OCI-LY3 (cell line): Measurements from ENCODE around the gene CMIP.

Source experiments
- H2AFZ ChIP-seq: fragments of 200-600, 300-600 bp; shearing (Covaris generic); 2 replicates; pipeline ENCODE4 v1.6.0; 2014; ENCODE audit warnings: antibody characterized with exemption, low read depth, low read length
- H3K27ac ChIP-seq: fragments of 200-600, 300-600 bp; sonication (generic); 2 replicates; pipeline ENCODE4 v1.5.1; 2014; ENCODE audit warnings: mild to moderate bottlenecking, low read length, moderate library complexity, mixed read lengths
- H3K27me3 ChIP-seq: fragments of 200-600, 300-600 bp; sonication (generic); 2 replicates; pipeline ENCODE4 v1.6.1; 2014; ENCODE audit warnings: low read depth, low read length, mixed read lengths
- H3K36me3 ChIP-seq: fragments of 200-600, 300-600 bp; sonication (generic); replicated peaks from 2 replicates; pipeline ENCODE3; 2014; ENCODE audit warnings: low read depth, low read length, mixed read lengths
- H3K4me1 ChIP-seq: fragments of 300-600, 200-600 bp; sonication (generic); 2 replicates; pipeline ENCODE4 v1.6.1; 2014; ENCODE audit warnings: low read length, mixed read lengths
- H3K4me2 ChIP-seq: fragments of 200-600, 300-600 bp; sonication (generic); 2 replicates; pipeline ENCODE4 v1.6.1; 2014; ENCODE audit warnings: low read length, mixed read lengths
- H3K4me3 ChIP-seq: fragments of 300-600, 200-600 bp; sonication (generic); 2 replicates; pipeline ENCODE4 v1.5.1; 2014; ENCODE audit warnings: antibody characterized with exemption, mild to moderate bottlenecking, low read length, moderate library complexity
- H3K79me2 ChIP-seq: fragments of 300-600, 200-600 bp; shearing (Covaris generic); 2 replicates; pipeline ENCODE4 v1.6.1; 2014; ENCODE audit warnings: mild to moderate bottlenecking, low read length, mixed read lengths
- H3K9ac ChIP-seq: fragments of 300-600, 200-600 bp; shearing (Covaris generic); 2 replicates; pipeline ENCODE4 v1.6.0; 2014; ENCODE audit warnings: mild to moderate bottlenecking, low read length, moderate library complexity
- H3K9me3 ChIP-seq: fragments of 200-600, 300-600 bp; shearing (Covaris generic); 2 replicates; pipeline ENCODE4 v1.6.1; 2014; ENCODE audit warnings: low read length, mixed read lengths; ENCODE audit not compliant: insufficient read depth
- H4K20me1 ChIP-seq: fragments of 200-600, 300-600 bp; sonication (generic); 2 replicates; pipeline ENCODE4 v1.6.1; 2016; ENCODE audit warnings: low read length, mixed read lengths; ENCODE audit not compliant: insufficient read depth
- CTCF ChIP-seq: fragments of 200-600, 300-600 bp; sonication (generic); IDR thresholded peaks from 2 replicates; pipeline ENCODE4 v1.5.1; 2014; ENCODE audit warnings: antibody characterized with exemption, low read length, low read depth
- EZH2phosphoT487 ChIP-seq: fragments of 200-600 bp; shearing (Covaris generic); IDR thresholded peaks from 2 replicates; pipeline ENCODE4 v1.6.1; 2018; ENCODE audit warnings: antibody characterized with exemption, mixed run types, low read depth

Gene CMIP

GRCh38 chr16:81472391-81472790 lies 27.8 kb downstream of the CMIP start:
- H3K4me1 ChIP-seq: peaks cover 29% of the 10 kb centered on the region
- no peak overlapping the region for H3K9ac ChIP-seq
- H3K36me3 ChIP-seq: peaks cover 25% of the 10 kb centered on the region
- no peak overlapping the region for H3K4me2 ChIP-seq
- H3K27me3 ChIP-seq: no peaks in the 10 kb centered on the region
- peaks cover 74% of the 10 kb centered on the region for H3K79me2 ChIP-seq
- H2AFZ ChIP-seq: no peak overlapping the region
- TF ChIP-seq EZH2phosphoT487 (no peak), CTCF (no peak)
- H3K4me3 ChIP-seq: no peak overlapping the region
- no peaks in the 10 kb centered on the region for H3K9me3 ChIP-seq
- H3K27ac ChIP-seq: no peak overlapping the region
- H4K20me1 ChIP-seq: peaks cover 57% of the 10 kb centered on the region

- Histone ChIP-seq H3K4me3 (no peak overlapping the region), H3K27me3 (no peaks in the 10 kb centered on the region), H4K20me1 (peaks cover 55% of the 10 kb centered on the region), H3K9me3 (no peaks in the 10 kb centered on the region), H3K36me3 (peaks cover 25% of the 10 kb centered on the region), H3K27ac (no peak overlapping the region), H3K9ac (no peak overlapping the region), H3K79me2 (peaks cover 74% of the 10 kb centered on the region), H2AFZ (no peak overlapping the region), H3K4me1 (peaks cover 36% of the 10 kb centered on the region), H3K4me2 (no peak overlapping the region)
- TF ChIP-seq EZH2phosphoT487 (no peak), CTCF (no peak)
These were observed 28.5 kb downstream of the CMIP start for GRCh38 chr16:81473066-81473488.

GRCh38 chr16:81473558-81473957 lies 28.9 kb downstream of the CMIP start:
- Histone ChIP-seq H3K4me2 (no peak overlapping the region), H3K9me3 (no peaks in the 10 kb centered on the region), H2AFZ (no peak overlapping the region), H3K9ac (no peak overlapping the region), H3K27me3 (no peaks in the 10 kb centered on the region), H3K27ac (no peak overlapping the region), H4K20me1 (peaks cover 50% of the 10 kb centered on the region), H3K4me1 (peaks cover 39% of the 10 kb centered on the region), H3K79me2 (peaks cover 74% of the 10 kb centered on the region), H3K4me3 (no peak overlapping the region), H3K36me3 (peaks cover 25% of the 10 kb centered on the region)
- TF ChIP-seq CTCF (no peak), EZH2phosphoT487 (no peak)

GRCh38 chr16:81473969-81474959 lies 29.7 kb downstream of the CMIP start:
- Histone ChIP-seq H3K79me2 (peaks cover 68% of the 10 kb centered on the region), H2AFZ (no peak overlapping the region), H4K20me1 (peaks cover 43% of the 10 kb centered on the region), H3K36me3 (peaks cover 25% of the 10 kb centered on the region), H3K27me3 (no peaks in the 10 kb centered on the region), H3K27ac (no peak overlapping the region), H3K4me1 (peaks cover 38% of the 10 kb centered on the region), H3K9me3 (no peaks in the 10 kb centered on the region), H3K9ac (no peak overlapping the region), H3K4me2 (no peak overlapping the region), H3K4me3 (no peak overlapping the region)
- TF ChIP-seq EZH2phosphoT487 (no peak), CTCF (no peak)
